ENCODE data around the gene RASSF1. TPM values are rescaled to one million over a fixed set of nuclear protein-coding genes. Genes with fewer than 3 reads are reported as not detected.

RASSF1 gene
- total and polyA plus RNA-seq, 2 of the 13 experiments (the other 11 are each of a cell fraction or from before 2014, with no cell fraction given): 10.2 to 27.5 TPM

DNA sequence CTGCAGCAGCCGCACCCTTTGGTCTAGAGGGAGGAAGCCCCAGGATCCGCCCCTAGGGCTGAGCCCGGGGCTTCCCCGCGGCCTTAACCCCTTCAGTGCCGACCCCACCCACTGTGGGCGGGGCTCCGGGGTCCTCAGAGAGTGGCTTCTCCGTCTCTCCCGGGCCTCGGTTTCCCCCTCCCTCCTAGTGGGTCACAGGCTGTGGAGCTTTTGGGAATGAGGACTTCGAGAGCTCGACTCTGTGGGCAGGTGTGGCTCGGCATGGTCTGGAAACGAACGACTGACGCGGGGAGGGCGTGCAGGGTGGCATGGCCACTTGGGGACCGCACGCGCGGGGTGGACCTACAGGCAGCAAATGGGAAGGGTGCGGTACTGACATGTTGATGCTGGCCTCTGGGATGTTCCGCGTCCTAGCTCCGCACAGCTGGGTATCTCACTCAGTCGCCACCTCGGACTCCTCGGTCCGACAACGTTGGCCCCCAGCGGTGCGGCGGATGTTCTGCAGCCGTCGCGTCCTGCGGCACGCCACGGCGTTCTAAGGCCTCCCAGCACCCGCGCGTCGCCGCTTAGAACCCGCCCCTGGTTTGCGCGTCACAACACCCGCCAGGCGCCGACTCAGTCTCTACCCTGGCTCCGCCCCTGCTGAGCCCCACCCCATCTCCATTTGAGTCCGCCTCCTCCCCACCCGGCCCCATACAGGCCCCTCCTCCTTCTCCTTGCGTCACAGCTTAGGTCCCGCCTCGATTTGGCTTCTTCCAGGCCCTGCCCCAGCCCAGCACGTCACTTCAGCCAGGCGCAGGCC is 41.6 kb downstream of the RASSF1 start, which contains the start of the genes HYAL3 and NAA80 (continued):
- TF ChIP-seq ZNF678 (CRISPR knock-in tag; IDR thresholded peaks at IDR 0.05) (0 out of 2 replicates have a peak, but pooled peaks have one; percentile 52), ZMYM2 (CRISPR knock-in tag; IDR thresholded peaks at IDR 0.05) (no peak), RFXANK (CRISPR knock-in tag; IDR thresholded peaks at IDR 0.05) (no peak), ZNF253 (CRISPR knock-in tag; IDR thresholded peaks at IDR 0.05; ENCODE audit: borderline replicate concordance) (peak; percentile 63; the same call in 1 of the 2 replicates), MEF2D (CRISPR knock-in tag; IDR thresholded peaks at IDR 0.05) (peak; percentile 23; the same call in 1 of the 2 replicates), SMAD1 (CRISPR knock-in tag; IDR thresholded peaks at IDR 0.05; ENCODE audit: borderline replicate concordance, low read depth) (0 out of 2 replicates have a peak, but pooled peaks have one; percentile 28), ZBTB25 (CRISPR knock-in tag; IDR thresholded peaks at IDR 0.05) (no peak; the same call in 1 of the 2 replicates), MED1 (CRISPR knock-in tag; IDR thresholded peaks at IDR 0.05) (peak; percentile 61)
- TF ChIP-seq, protein P1, sequence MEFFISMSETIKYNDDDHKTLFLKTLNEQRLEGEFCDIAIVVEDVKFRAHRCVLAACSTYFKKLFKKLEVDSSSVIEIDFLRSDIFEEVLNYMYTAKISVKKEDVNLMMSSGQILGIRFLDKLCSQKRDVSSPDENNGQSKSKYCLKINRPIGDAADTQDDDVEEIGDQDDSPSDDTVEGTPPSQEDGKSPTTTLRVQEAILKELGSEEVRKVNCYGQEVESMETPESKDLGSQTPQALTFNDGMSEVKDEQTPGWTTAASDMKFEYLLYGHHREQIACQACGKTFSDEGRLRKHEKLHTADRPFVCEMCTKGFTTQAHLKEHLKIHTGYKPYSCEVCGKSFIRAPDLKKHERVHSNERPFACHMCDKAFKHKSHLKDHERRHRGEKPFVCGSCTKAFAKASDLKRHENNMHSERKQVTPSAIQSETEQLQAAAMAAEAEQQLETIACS (CRISPR knock-in tag; IDR thresholded peaks at IDR 0.05): peak; percentile 63; the same call in 1 of the 2 replicates
